GM12873 (cell line): ENCODE measurements around the gene SLC22A3.

Experiments used
- CTCF ChIP-seq: IDR thresholded peaks from 2 replicates; pipeline ENCODE4 v1.5.1; 2012; ENCODE audit warnings: low read depth, mild to moderate bottlenecking, moderate library complexity, low read length, control low read depth; ENCODE audit not compliant: insufficient read depth; ENCODE audit errors: missing control alignments

Gene SLC22A3

GRCh38 chr6:160500639-160501038, 152.5 kb downstream of the SLC22A3 start:
- TF ChIP-seq CTCF: no peak
